ENCODE data around the gene ANKRD6. TPM values are rescaled to one million over a fixed set of nuclear protein-coding genes. Genes with fewer than 3 reads are reported as not detected.
A peak's percentile ranks its signal among the peaks of the same experiment; 100 is the strongest.

ANKRD6 gene
- total RNA-seq, 2 experiments from 2014 or later: 1.7 to 4.5 TPM

GRCh38 chr6:89430201-89430962 is 2.6 kb upstream of the ANKRD6 start:
- DNase-seq (no peak), ATAC-seq (no peak)
- Mint-ChIP-seq H3K27me3 (peaks cover 45% of the 10 kb centered on the region), H3K4me1 (peaks cover 15% of the 10 kb centered on the region), H3K4me3 (no peak overlapping the region), H3K27ac (no peak overlapping the region), H3K36me3 (no peaks in the 10 kb centered on the region), H3K9me3 (ENCODE audit: low read depth) (no peaks in the 10 kb centered on the region)
- CTCF ChIA-PET: interaction anchor here (0.8 to 4.5 kb wide), 7 partner anchors 9 to 180 kb away, joined by 3 to 57 read pairs (median 6); partner anchors contain the start of gene RRAGD

GRCh38 chr6:89433252-89434149 is 549 bp downstream of the ANKRD6 start:
- CTCF ChIA-PET: interaction anchor here (0.9 to 4.5 kb wide), 16 partner anchors 10 to 507 kb away, joined by 4 to 57 read pairs (median 6); partner anchors contain the start of genes LYRM2 and MDN1
- DNase-seq (peak; percentile 60), ATAC-seq (peak; percentile 16)
- peak overlapping the region; percentile 67 for H3K4me3 Mint-ChIP-seq
- peaks cover 44% of the 10 kb centered on the region for H3K27me3 Mint-ChIP-seq
- H3K36me3 Mint-ChIP-seq: no peaks in the 10 kb centered on the region
- H3K9me3 Mint-ChIP-seq (ENCODE audit: low read depth): no peaks in the 10 kb centered on the region
- peak overlapping the region; percentile 12 for H3K27ac Mint-ChIP-seq
- peaks cover 16% of the 10 kb centered on the region for H3K4me1 Mint-ChIP-seq

GRCh38 chr6:89434150-89434499 is 1.2 kb downstream of the ANKRD6 start:
- ATAC-seq (no peak), DNase-seq (no peak)
- Mint-ChIP-seq H3K4me1 (peaks cover 16% of the 10 kb centered on the region), H3K9me3 (ENCODE audit: low read depth) (no peaks in the 10 kb centered on the region), H3K4me3 (peak overlapping the region; percentile 67), H3K36me3 (no peaks in the 10 kb centered on the region), H3K27me3 (peaks cover 41% of the 10 kb centered on the region), H3K27ac (no peak overlapping the region)
- CTCF ChIA-PET: interaction anchor here (1.1 to 1.6 kb wide), 4 partner anchors 10 to 176 kb away, joined by 3 to 7 read pairs (median 6); no protein-coding TSS in a partner anchor

DNA sequence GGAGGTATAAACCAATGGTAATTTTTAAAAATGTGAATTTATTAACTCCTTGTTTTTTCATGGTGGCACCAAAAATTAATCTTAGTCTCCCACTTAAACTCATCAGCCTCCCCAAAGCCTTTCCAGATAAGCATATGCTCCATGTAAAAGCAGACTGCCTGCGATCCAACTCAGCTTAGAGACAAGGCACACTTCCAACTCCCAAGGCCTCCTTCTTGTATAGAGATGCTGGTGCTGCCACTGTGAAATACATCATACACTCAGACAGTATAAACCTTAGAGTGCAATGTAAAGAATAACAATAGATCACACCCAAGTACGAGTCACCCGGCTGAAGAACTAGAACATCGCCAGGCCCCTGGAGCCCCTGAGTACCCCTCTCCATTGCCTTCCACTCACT is 2.0 kb downstream of the ANKRD6 start:
- no peak overlapping the region for H3K27ac Mint-ChIP-seq
- no peaks in the 10 kb centered on the region for H3K9me3 Mint-ChIP-seq (ENCODE audit: low read depth)
- peaks cover 37% of the 10 kb centered on the region for H3K27me3 Mint-ChIP-seq
- no peak overlapping the region for H3K4me3 Mint-ChIP-seq
- CTCF ChIA-PET: interaction anchor here (1.5 to 1.6 kb wide), 2 partner anchors 9 to 170 kb away, joined by 3 to 6 read pairs; no protein-coding TSS in a partner anchor
- H3K36me3 Mint-ChIP-seq: no peaks in the 10 kb centered on the region
- H3K4me1 Mint-ChIP-seq: peaks cover 16% of the 10 kb centered on the region
- no peak for ATAC-seq
- no peak for DNase-seq

- Mint-ChIP-seq H3K27ac (no peak overlapping the region), H3K4me1 (peaks cover 16% of the 10 kb centered on the region), H3K4me3 (no peak overlapping the region), H3K27me3 (peaks cover 26% of the 10 kb centered on the region), H3K36me3 (no peaks in the 10 kb centered on the region), H3K9me3 (ENCODE audit: low read depth) (no peaks in the 10 kb centered on the region)
- ATAC-seq (no peak), DNase-seq (no peak)
- CTCF ChIA-PET: interaction anchor here (1.1 to 1.7 kb wide), 2 partner anchors 64 to 69 kb away, joined by 3 to 8 read pairs; no protein-coding TSS in a partner anchor
Measured at GRCh38 chr6:89436226-89436625, 3.3 kb downstream of the ANKRD6 start.

GRCh38 chr6:89438248-89438647 is 5.3 kb downstream of the ANKRD6 start:
- Mint-ChIP-seq H3K9me3 (ENCODE audit: low read depth) (no peaks in the 10 kb centered on the region), H3K4me3 (no peak overlapping the region), H3K27ac (no peak overlapping the region), H3K27me3 (peaks cover 20% of the 10 kb centered on the region), H3K4me1 (peaks cover 9% of the 10 kb centered on the region), H3K36me3 (no peaks in the 10 kb centered on the region)
- CTCF ChIA-PET: interaction anchor here (1.8 kb wide), 1 partner anchor 171 kb away, joined by 5 read pairs; no protein-coding TSS in a partner anchor
- DNase-seq: no peak
- ATAC-seq: no peak

DNA sequence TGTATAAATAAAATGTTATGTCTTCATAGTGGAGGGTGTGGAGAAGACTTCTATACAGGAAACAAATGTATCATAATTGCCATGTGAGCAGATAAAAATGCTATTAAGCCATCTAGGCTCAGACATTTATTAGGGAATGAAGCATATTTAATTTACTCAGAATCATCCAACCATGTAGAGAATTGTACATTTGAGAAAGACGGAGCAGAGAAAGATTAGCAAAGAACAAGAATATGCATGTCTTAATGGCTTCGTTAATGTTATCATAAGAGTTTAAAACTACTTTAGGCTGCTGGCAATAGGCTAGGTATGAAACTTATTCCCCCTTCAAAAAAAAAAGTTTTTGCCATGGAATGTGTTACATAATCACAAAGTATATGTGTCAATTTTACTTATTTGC is 6.1 kb downstream of the ANKRD6 start:
- H3K27me3 Mint-ChIP-seq: peaks cover 16% of the 10 kb centered on the region
- CTCF ChIA-PET: no interaction called here
- H3K4me1 Mint-ChIP-seq: peaks cover 4% of the 10 kb centered on the region
- no peak for DNase-seq
- no peaks in the 10 kb centered on the region for H3K9me3 Mint-ChIP-seq (ENCODE audit: low read depth)
- no peak overlapping the region for H3K27ac Mint-ChIP-seq
- H3K4me3 Mint-ChIP-seq: no peak overlapping the region
- H3K36me3 Mint-ChIP-seq: no peaks in the 10 kb centered on the region
- no peak for ATAC-seq

- Mint-ChIP-seq H3K4me3 (no peak overlapping the region), H3K36me3 (no peaks in the 10 kb centered on the region), H3K27ac (no peak overlapping the region), H3K27me3 (peaks cover 9% of the 10 kb centered on the region), H3K4me1 (peaks cover 1% of the 10 kb centered on the region), H3K9me3 (ENCODE audit: low read depth) (no peaks in the 10 kb centered on the region)
- CTCF ChIA-PET: no interaction called here
- ATAC-seq: no peak
- DNase-seq: no peak
Measured at GRCh38 chr6:89440200-89440599, 7.2 kb downstream of the ANKRD6 start.

DNA sequence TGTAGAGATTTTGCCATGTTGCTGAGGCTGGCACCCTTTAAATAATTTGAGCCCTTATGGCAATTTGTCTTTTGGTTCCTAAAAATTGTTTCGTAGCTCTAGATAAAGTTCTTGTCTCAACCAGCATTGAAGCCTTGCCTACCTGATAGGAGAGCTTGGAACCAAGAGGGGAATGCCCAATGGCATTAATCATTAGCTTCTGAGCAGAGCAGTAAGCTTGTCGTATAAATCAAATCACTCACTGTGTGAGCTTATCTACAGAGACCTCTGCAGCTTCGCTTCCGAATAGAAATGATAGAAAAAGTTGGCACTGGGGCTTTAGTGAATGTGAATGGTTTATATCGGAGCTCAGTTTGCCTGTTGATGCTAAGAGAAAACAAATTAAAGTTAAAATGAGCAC is 10.7 kb downstream of the ANKRD6 start:
- Mint-ChIP-seq H3K9me3 (ENCODE audit: low read depth) (peaks cover 2% of the 10 kb centered on the region), H3K27me3 (no peaks in the 10 kb centered on the region), H3K36me3 (no peaks in the 10 kb centered on the region), H3K27ac (no peak overlapping the region), H3K4me1 (no peaks in the 10 kb centered on the region), H3K4me3 (no peak overlapping the region)
- DNase-seq (no peak), ATAC-seq (no peak)
- CTCF ChIA-PET: interaction anchor here (1.0 to 1.2 kb wide), 2 partner anchors 10 to 11 kb away, joined by 3 to 6 read pairs; no protein-coding TSS in a partner anchor

- Mint-ChIP-seq H3K36me3 (no peaks in the 10 kb centered on the region), H3K27me3 (no peaks in the 10 kb centered on the region), H3K9me3 (ENCODE audit: low read depth) (peaks cover 2% of the 10 kb centered on the region), H3K4me3 (no peak overlapping the region), H3K27ac (no peak overlapping the region), H3K4me1 (peaks cover 2% of the 10 kb centered on the region)
- ATAC-seq (no peak), DNase-seq (no peak)
- CTCF ChIA-PET: no interaction called here
Measured at GRCh38 chr6:89449193-89449592, 16.2 kb downstream of the ANKRD6 start.

DNA sequence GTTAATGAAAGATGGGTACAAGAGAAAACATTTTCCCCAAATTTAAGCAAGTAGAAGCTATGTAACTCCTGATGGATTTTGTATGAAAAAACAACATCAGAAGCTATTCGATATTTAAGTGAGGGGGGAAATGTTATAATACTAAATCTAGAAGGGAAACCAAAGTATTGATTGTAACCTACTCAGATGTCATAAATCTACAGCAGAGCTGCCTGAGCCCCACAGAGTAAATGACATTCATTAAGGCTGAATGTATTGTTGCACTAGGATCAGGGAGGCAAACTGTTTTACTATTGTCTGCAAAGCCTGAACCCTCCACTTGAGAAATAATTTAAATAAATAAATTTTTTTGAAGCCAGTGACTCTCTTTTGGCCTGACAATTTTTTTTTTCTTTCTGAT is 19.3 kb downstream of the ANKRD6 start:
- Mint-ChIP-seq H3K9me3 (ENCODE audit: low read depth) (peaks cover 2% of the 10 kb centered on the region), H3K36me3 (no peaks in the 10 kb centered on the region), H3K4me3 (no peak overlapping the region), H3K27ac (no peak overlapping the region), H3K27me3 (no peaks in the 10 kb centered on the region), H3K4me1 (peaks cover 2% of the 10 kb centered on the region)
- ATAC-seq (no peak), DNase-seq (no peak)
- CTCF ChIA-PET: no interaction called here

DNA sequence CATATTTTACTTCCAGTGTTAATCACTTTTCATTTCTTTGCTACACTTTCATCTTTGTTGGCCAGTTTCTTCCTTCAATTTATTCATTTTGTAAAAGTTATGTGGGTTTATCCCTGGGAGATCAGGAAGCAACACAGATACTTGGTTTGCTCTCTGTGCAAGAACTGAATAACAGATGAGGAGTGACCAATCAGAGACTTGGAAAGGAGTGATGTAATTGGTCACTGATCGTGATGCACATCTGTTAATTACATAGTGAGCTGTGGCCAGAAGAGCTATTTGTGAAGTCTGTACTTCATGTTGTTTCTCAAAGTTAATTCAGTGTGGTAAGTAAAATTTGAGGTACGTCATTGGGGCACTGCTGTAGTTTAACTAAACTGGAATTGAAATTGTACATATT is 21.3 kb downstream of the ANKRD6 start:
- no peaks in the 10 kb centered on the region for H3K9me3 Mint-ChIP-seq (ENCODE audit: low read depth)
- H3K27ac Mint-ChIP-seq: no peak overlapping the region
- H3K4me3 Mint-ChIP-seq: no peak overlapping the region
- no peak for DNase-seq
- no peaks in the 10 kb centered on the region for H3K4me1 Mint-ChIP-seq
- CTCF ChIA-PET: no interaction called here
- no peaks in the 10 kb centered on the region for H3K36me3 Mint-ChIP-seq
- H3K27me3 Mint-ChIP-seq: no peaks in the 10 kb centered on the region
- ATAC-seq: no peak

DNA sequence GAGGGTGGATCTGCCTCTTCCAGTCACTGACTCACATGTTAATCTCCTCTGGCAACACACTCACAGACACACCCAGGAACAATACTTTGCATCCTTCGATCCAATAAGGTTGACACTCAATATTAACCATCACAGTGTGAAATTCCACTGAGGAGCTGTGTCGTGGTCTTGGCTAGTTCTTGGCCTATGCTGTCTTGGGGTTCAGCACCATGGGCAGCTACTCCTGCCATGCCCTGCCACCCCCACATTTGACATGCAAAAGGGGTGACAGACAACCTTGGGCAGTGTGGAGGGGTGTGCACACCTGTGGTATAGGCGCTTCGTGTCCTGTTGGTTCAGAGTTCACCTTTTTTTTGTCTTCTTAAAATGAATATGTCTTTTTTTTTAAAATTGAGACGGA is 25.8 kb downstream of the ANKRD6 start:
- no peaks in the 10 kb centered on the region for H3K27me3 Mint-ChIP-seq
- no peaks in the 10 kb centered on the region for H3K9me3 Mint-ChIP-seq (ENCODE audit: low read depth)
- CTCF ChIA-PET: no interaction called here
- H3K27ac Mint-ChIP-seq: no peak overlapping the region
- no peak overlapping the region for H3K4me3 Mint-ChIP-seq
- no peak for ATAC-seq
- H3K4me1 Mint-ChIP-seq: no peaks in the 10 kb centered on the region
- no peaks in the 10 kb centered on the region for H3K36me3 Mint-ChIP-seq
- no peak for DNase-seq
